Adrenal gland (tissue), 5 donors: ENCODE measurements around the gene ACOD1.

ENCODE experiments used
- CTCF ChIP-seq, 6 experiments: fragments of 450-650 bp in 4 of 6; fragments of 200-600 bp in 2 of 6; sonication (generic) in 1 of 6; IDR thresholded peaks; 1 replicate in 5 of 6; 2 replicates in 1 of 6; pipeline versions ENCODE4 v1.5.1 to v1.8.0; 2016 to 2021; ENCODE audit warnings: antibody characterized with exemption in 6 of 6, mild to moderate bottlenecking in 2 of 6, moderate library complexity in 1 of 6
- POLR2A ChIP-seq, 2 donors: fragments of 450-650 bp; IDR thresholded peaks; one replicate each; pipeline ENCODE4 v1.6.1; 2017; ENCODE audit warnings: antibody characterized with exemption in 2 of 2, mild to moderate bottlenecking in 2 of 2, moderate library complexity in 1 of 2
- donor health status: DM: no; HTN: no; CAD: no.

GRCh38 chr13:76991432-76991795 lies 43.1 kb downstream of the ACOD1 start:
- TF ChIP-seq CTCF (IDR thresholded peaks at IDR 0.05) (no peak), POLR2A (IDR thresholded peaks at IDR 0.05) (no peak)
